Activated naive CD4-positive, alpha-beta T cell treated with anti-CD3 and anti-CD28 coated beads, Interleukin-2, amount 10 ng/mL, durations not matched to agents 7 days and 5 days (primary cell): ENCODE results near the gene MMP25.
"Not testable (repeated sequence)": the region's sequence is repeated elsewhere in the genome, so short reads cannot be mapped to it uniquely, and the experiment has no call there.

Source experiments
- CTCF ChIA-PET: fragments of 350-600 bp; sonication (Branson Sonifier 250); formaldehyde crosslinking; loops from one replicate; lab custom pipeline; 2021; ENCODE audit warnings: antibody characterized with exemption; lab: Charles Lee
- DNase-seq: peaks from one replicate; pipeline ENCODE4 v3.0.0-alpha.2; 2020
- H3K27ac Mint-ChIP-seq: one replicate; pipeline ENCODE4 v1.8.0; 2021; ENCODE audit warnings: mild to moderate bottlenecking, moderate library complexity, mixed read lengths
- H3K27me3 Mint-ChIP-seq: one replicate; pipeline ENCODE4 v1.8.0; 2021; ENCODE audit warnings: mild to moderate bottlenecking, mixed read lengths
- H3K36me3 Mint-ChIP-seq: one replicate; pipeline ENCODE4 v1.8.0; 2021; ENCODE audit warnings: mixed read lengths
- H3K4me1 Mint-ChIP-seq: one replicate; pipeline ENCODE4 v1.8.0; 2021; ENCODE audit warnings: mixed read lengths
- H3K4me3 Mint-ChIP-seq: one replicate; pipeline ENCODE4 v1.8.0; 2021; ENCODE audit warnings: mild to moderate bottlenecking, moderate library complexity, mixed read lengths
- H3K9me3 Mint-ChIP-seq: one replicate; pipeline ENCODE4 v1.8.0; 2021; ENCODE audit warnings: mixed read lengths

Gene MMP25

GRCh38 chr16:3047387-3047720 is 993 bp downstream of the MMP25 start:
- Mint-ChIP-seq H3K27ac (peak overlapping the region; percentile 85), H3K4me1 (peaks cover 71% of the 10 kb centered on the region), H3K9me3 (no peaks in the 10 kb centered on the region), H3K4me3 (peak overlapping the region; percentile 72), H3K27me3 (peaks cover 65% of the 10 kb centered on the region), H3K36me3 (peaks cover 26% of the 10 kb centered on the region)
- peak; percentile 45 for DNase-seq
- CTCF ChIA-PET: interaction anchor here (1.0 to 2.9 kb wide), 7 partner anchors 11 to 121 kb away, joined by 4 to 22 read pairs (median 9); no protein-coding TSS in a partner anchor

- Mint-ChIP-seq H3K27ac (no peak overlapping the region), H3K36me3 (peaks cover 40% of the 10 kb centered on the region), H3K9me3 (no peaks in the 10 kb centered on the region), H3K4me3 (no peak overlapping the region), H3K27me3 (peaks cover 39% of the 10 kb centered on the region), H3K4me1 (peaks cover 79% of the 10 kb centered on the region)
- no peak for DNase-seq
- CTCF ChIA-PET: interaction anchor here (0.8 to 2.8 kb wide), 3 partner anchors 9 to 79 kb away, joined by 3 to 32 read pairs (median 3); no protein-coding TSS in a partner anchor
These were observed 3.6 kb downstream of the MMP25 start for GRCh38 chr16:3049921-3050481.

- Mint-ChIP-seq H3K4me3 (no peak overlapping the region), H3K36me3 (peaks cover 42% of the 10 kb centered on the region), H3K27me3 (peaks cover 34% of the 10 kb centered on the region), H3K9me3 (no peaks in the 10 kb centered on the region), H3K27ac (peak overlapping the region; percentile 53), H3K4me1 (peaks cover 79% of the 10 kb centered on the region)
- no peak for DNase-seq
- CTCF ChIA-PET: interaction anchor here (0.8 to 2.8 kb wide), 3 partner anchors 8 to 79 kb away, joined by 3 to 32 read pairs (median 3); no protein-coding TSS in a partner anchor
These were observed 4.1 kb downstream of the MMP25 start for GRCh38 chr16:3050487-3050886.

- H3K4me1 Mint-ChIP-seq: peaks cover 84% of the 10 kb centered on the region
- H3K27me3 Mint-ChIP-seq: peaks cover 29% of the 10 kb centered on the region
- CTCF ChIA-PET: interaction anchor here (2.8 kb wide), 1 partner anchor 21 kb away, joined by 32 read pairs; no protein-coding TSS in a partner anchor
- DNase-seq: no peak
- H3K4me3 Mint-ChIP-seq: no peak overlapping the region
- peak overlapping the region; percentile 68 for H3K27ac Mint-ChIP-seq
- H3K36me3 Mint-ChIP-seq: peaks cover 45% of the 10 kb centered on the region
- H3K9me3 Mint-ChIP-seq: no peaks in the 10 kb centered on the region
These were observed 4.6 kb downstream of the MMP25 start for GRCh38 chr16:3051009-3051408.

- peaks cover 46% of the 10 kb centered on the region for H3K36me3 Mint-ChIP-seq
- no peak overlapping the region for H3K4me3 Mint-ChIP-seq
- H3K27ac Mint-ChIP-seq: peak overlapping the region; percentile 68
- H3K27me3 Mint-ChIP-seq: peaks cover 24% of the 10 kb centered on the region
- H3K9me3 Mint-ChIP-seq: no peaks in the 10 kb centered on the region
- no peak for DNase-seq
- CTCF ChIA-PET: interaction anchor here (2.8 kb wide), 1 partner anchor 21 kb away, joined by 32 read pairs; no protein-coding TSS in a partner anchor
- peaks cover 89% of the 10 kb centered on the region for H3K4me1 Mint-ChIP-seq
These were observed 5.1 kb downstream of the MMP25 start for GRCh38 chr16:3051494-3051893.

GRCh38 chr16:3052571-3053329 is 6.4 kb downstream of the MMP25 start:
- Mint-ChIP-seq H3K36me3 (peaks cover 56% of the 10 kb centered on the region), H3K27me3 (peaks cover 11% of the 10 kb centered on the region), H3K27ac (peak overlapping the region; percentile 61), H3K4me1 (peaks cover 92% of the 10 kb centered on the region)
- H3K9me3 Mint-ChIP-seq, CTCF ChIA-PET, DNase-seq, H3K4me3 Mint-ChIP-seq: not testable (repeated sequence)

GRCh38 chr16:3053330-3053710 is 7.0 kb downstream of the MMP25 start:
- H3K27me3 Mint-ChIP-seq, H3K4me3 Mint-ChIP-seq, CTCF ChIA-PET, H3K27ac Mint-ChIP-seq, H3K9me3 Mint-ChIP-seq, DNase-seq: not testable (repeated sequence)
- peaks cover 53% of the 10 kb centered on the region for H3K36me3 Mint-ChIP-seq
- peaks cover 87% of the 10 kb centered on the region for H3K4me1 Mint-ChIP-seq

GRCh38 chr16:3054965-3055733 is 8.8 kb downstream of the MMP25 start:
- peaks cover 47% of the 10 kb centered on the region for H3K36me3 Mint-ChIP-seq
- no peaks in the 10 kb centered on the region for H3K27me3 Mint-ChIP-seq
- CTCF ChIA-PET: interaction anchor here (0.5 to 6.5 kb wide), 4 partner anchors 24 to 75 kb away, joined by 3 to 131 read pairs (median 37); partner anchors contain the start of gene ZNF213
- peak overlapping the region; percentile 94 for H3K27ac Mint-ChIP-seq
- H3K9me3 Mint-ChIP-seq: no peaks in the 10 kb centered on the region
- H3K4me1 Mint-ChIP-seq: peaks cover 80% of the 10 kb centered on the region
- H3K4me3 Mint-ChIP-seq: peak overlapping the region; percentile 61
- DNase-seq: peak; percentile 72

- not testable (repeated sequence) for H3K27me3 Mint-ChIP-seq, DNase-seq, H3K9me3 Mint-ChIP-seq
- Mint-ChIP-seq H3K27ac (peak overlapping the region; percentile 94), H3K36me3 (peaks cover 46% of the 10 kb centered on the region), H3K4me3 (peak overlapping the region; percentile 61), H3K4me1 (peaks cover 80% of the 10 kb centered on the region)
- CTCF ChIA-PET: interaction anchor here (1.3 to 6.5 kb wide), 3 partner anchors 24 to 75 kb away, joined by 3 to 131 read pairs (median 71); partner anchors contain the start of gene ZNF213
These were observed 9.4 kb downstream of the MMP25 start for GRCh38 chr16:3055734-3056115.

GRCh38 chr16:3056336-3057180 is 10.2 kb downstream of the MMP25 start:
- CTCF ChIA-PET: interaction anchor here (1.0 to 6.5 kb wide), 4 partner anchors 25 to 115 kb away, joined by 3 to 131 read pairs (median 37); partner anchors contain the start of gene ZNF213
- no peak for DNase-seq
- Mint-ChIP-seq H3K4me1 (peaks cover 76% of the 10 kb centered on the region), H3K9me3 (no peaks in the 10 kb centered on the region), H3K27ac (peak overlapping the region; percentile 94), H3K27me3 (no peaks in the 10 kb centered on the region), H3K36me3 (peaks cover 43% of the 10 kb centered on the region), H3K4me3 (peak overlapping the region; percentile 96)

- peaks cover 37% of the 10 kb centered on the region for H3K36me3 Mint-ChIP-seq
- H3K27ac Mint-ChIP-seq: peak overlapping the region; percentile 94
- H3K4me1 Mint-ChIP-seq: peaks cover 75% of the 10 kb centered on the region
These were observed 11.1 kb downstream of the MMP25 start for GRCh38 chr16:3057181-3058138.

More at GRCh38 chr16:3057181-3058138, 11.1 kb downstream of the MMP25 start:
- CTCF ChIA-PET: interaction anchor here (0.9 to 6.5 kb wide), 9 partner anchors 10 to 114 kb away, joined by 3 to 131 read pairs (median 21); partner anchors contain the start of genes ZNF213 and ZSCAN10
- no peaks in the 10 kb centered on the region for H3K27me3 Mint-ChIP-seq
- DNase-seq: no peak
- peak overlapping the region; percentile 96 for H3K4me3 Mint-ChIP-seq
- no peaks in the 10 kb centered on the region for H3K9me3 Mint-ChIP-seq
